C4-2B (cell line): ENCODE data around the gene RAB36.

Source experiments
- H3K27ac ChIP-seq: fragments of 450-650 bp; 2 replicates; pipeline ENCODE4 v1.5.1; 2017
- CTCF ChIP-seq: fragments of 450-650 bp; conservative IDR thresholded peaks from 2 replicates; pipeline ENCODE4 v1.5.1; 2017; ENCODE audit warnings: mild to moderate bottlenecking
- ZFX ChIP-seq: fragments of 450-650 bp; IDR thresholded peaks from 2 replicates; pipeline ENCODE4 v1.6.1; 2017

The RAB36 gene

GRCh38 chr22:23153994-23154393 lies 8.7 kb downstream of the RAB36 start:
- H3K27ac ChIP-seq = no peak overlapping the region
- TF ChIP-seq ZFX (no peak), CTCF (no peak)

DNA sequence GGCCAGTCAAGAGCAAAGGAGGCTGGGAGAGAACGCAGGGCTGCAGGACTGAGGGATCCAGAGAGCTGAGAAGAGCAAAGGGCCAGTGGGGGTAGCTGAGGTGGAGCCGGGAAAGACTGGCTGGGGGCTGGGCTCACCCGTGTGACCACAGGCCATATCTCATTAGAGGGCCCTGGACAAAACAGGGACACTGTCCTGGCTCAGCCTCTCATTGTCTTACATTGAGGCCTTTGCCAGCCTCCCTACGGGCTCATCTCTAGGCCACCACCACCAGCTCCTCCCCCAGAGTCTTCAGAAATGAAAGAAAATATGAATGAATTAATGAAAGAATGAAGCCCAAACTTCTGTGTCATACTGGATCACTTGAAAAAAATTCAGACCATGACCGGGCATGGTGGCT lies 9.2 kb downstream of the RAB36 start:
- no peak for TF ChIP-seq ZFX
- TF ChIP-seq CTCF = no peak
- no peak overlapping the region for H3K27ac ChIP-seq

DNA sequence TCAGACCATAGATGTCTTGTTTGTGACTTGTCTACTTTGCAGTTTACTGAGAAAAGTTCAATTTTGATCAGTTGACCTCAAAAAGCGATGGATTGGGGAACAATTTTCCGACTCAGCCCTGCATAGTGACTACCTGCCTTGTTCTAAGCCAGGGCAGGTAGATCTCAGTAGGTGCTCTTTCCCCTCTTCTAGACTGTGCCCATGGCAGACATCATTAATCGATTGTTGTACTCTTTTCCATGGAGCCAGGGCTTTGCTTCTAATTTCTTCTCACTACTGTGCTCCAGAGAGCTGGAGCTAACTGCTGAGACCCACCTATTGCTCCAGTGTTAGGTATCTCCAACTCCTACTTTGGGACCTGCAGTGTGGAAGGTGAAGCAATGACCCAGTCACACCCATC lies 9.9 kb downstream of the RAB36 start:
- TF ChIP-seq ZFX = no peak
- no peak for TF ChIP-seq CTCF
- H3K27ac ChIP-seq = no peak overlapping the region

- no peak for TF ChIP-seq CTCF
- TF ChIP-seq ZFX = no peak
- H3K27ac ChIP-seq = no peak overlapping the region
These were observed 10.6 kb downstream of the RAB36 start for GRCh38 chr22:23155831-23156230.

GRCh38 chr22:23156286-23156685 lies 11.0 kb downstream of the RAB36 start:
- H3K27ac ChIP-seq = no peak overlapping the region
- TF ChIP-seq CTCF (no peak), ZFX (no peak)

- TF ChIP-seq CTCF = no peak
- no peak overlapping the region for H3K27ac ChIP-seq
These were observed 12.6 kb downstream of the RAB36 start for GRCh38 chr22:23157560-23158515.

- H3K27ac ChIP-seq = no peak overlapping the region
- TF ChIP-seq ZFX (no peak), CTCF (no peak)
These were observed 13.4 kb downstream of the RAB36 start for GRCh38 chr22:23158516-23159290.
